Measurements from ENCODE around the gene KCNK15.

GRCh38 chr20:44734938-44735337 lies 10.7 kb upstream of the KCNK15 start:
- no peak for TF ChIP-seq CTCF (IDR thresholded peaks at IDR 0.05; ENCODE audit: low read length)
- no peak for TF ChIP-seq EZH2 (IDR thresholded peaks at IDR 0.05; ENCODE audit: borderline replicate concordance, low read length)

All from OCI-LY1 (cell line).